Effector memory CD8-positive, alpha-beta T cell (primary cell): Measurements from ENCODE around the gene HDLBP.

Source experiments
- ATAC-seq: fragments of 150-1000 bp; cut with Tn5 transposase; replicated peaks from 2 replicates; pipeline ENCODE4 v1.10.0; 2021; ENCODE audit warnings: mild to moderate bottlenecking, moderate library complexity
- DNase-seq, 3 experiments: peaks; one replicate each; pipeline ENCODE4 v3.0.0; 2021
- H3K27ac Mint-ChIP-seq, 2 donors: one replicate each; pipeline ENCODE4 v1.8.0; 2022; ENCODE audit warnings: mild to moderate bottlenecking in 2 of 2, mixed read lengths in 2 of 2, moderate library complexity in 2 of 2
- H3K27me3 Mint-ChIP-seq, 2 donors: one replicate each; pipeline ENCODE4 v1.8.0; 2022; ENCODE audit warnings: mixed read lengths in 2 of 2
- H3K36me3 Mint-ChIP-seq: one replicate; pipeline ENCODE4 v1.8.0; 2022; ENCODE audit warnings: mild to moderate bottlenecking, moderate library complexity, mixed read lengths; ENCODE audit not compliant: insufficient read depth
- H3K4me1 Mint-ChIP-seq, 2 donors: one replicate each; pipeline ENCODE4 v1.8.0; 2022; ENCODE audit warnings: low read depth in 2 of 2, mixed read lengths in 2 of 2
- H3K4me3 Mint-ChIP-seq, 2 donors: one replicate each; pipeline ENCODE4 v1.8.0; 2022; ENCODE audit warnings: mild to moderate bottlenecking in 2 of 2, mixed read lengths in 2 of 2, moderate library complexity in 2 of 2
- H3K9me3 Mint-ChIP-seq, 2 donors: one replicate each; pipeline ENCODE4 v1.8.0; 2022; ENCODE audit warnings: mixed read lengths in 2 of 2

HDLBP gene

DNA sequence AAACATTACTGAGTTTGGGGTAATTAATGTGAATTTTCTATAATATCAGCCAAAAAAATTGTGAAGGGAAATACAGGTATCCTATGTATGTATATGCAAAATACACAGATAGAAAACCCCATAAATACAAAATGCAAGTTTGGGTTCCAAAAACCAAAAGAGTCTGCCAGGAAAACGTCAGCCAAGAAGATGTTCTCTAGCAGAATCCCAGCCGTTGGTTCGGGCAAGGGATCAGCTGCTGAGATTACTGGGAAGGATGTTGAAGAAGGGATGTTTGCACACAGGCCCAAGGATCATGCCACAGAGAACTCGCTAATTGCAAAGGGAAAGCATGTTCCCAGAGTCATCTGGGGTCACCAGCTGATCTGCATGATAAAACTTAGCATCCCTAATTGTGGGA, 136.5 kb downstream of the HDLBP start:
- H3K4me1 Mint-ChIP-seq = no peaks in the 10 kb centered on the region
- no peaks in the 10 kb centered on the region for H3K27me3 Mint-ChIP-seq
- no peaks in the 10 kb centered on the region for H3K9me3 Mint-ChIP-seq
- no peak overlapping the region for H3K4me3 Mint-ChIP-seq
- no peak for ATAC-seq
- H3K36me3 Mint-ChIP-seq = peaks cover 43% of the 10 kb centered on the region
- no peak for DNase-seq
- H3K27ac Mint-ChIP-seq = no peak overlapping the region

DNA sequence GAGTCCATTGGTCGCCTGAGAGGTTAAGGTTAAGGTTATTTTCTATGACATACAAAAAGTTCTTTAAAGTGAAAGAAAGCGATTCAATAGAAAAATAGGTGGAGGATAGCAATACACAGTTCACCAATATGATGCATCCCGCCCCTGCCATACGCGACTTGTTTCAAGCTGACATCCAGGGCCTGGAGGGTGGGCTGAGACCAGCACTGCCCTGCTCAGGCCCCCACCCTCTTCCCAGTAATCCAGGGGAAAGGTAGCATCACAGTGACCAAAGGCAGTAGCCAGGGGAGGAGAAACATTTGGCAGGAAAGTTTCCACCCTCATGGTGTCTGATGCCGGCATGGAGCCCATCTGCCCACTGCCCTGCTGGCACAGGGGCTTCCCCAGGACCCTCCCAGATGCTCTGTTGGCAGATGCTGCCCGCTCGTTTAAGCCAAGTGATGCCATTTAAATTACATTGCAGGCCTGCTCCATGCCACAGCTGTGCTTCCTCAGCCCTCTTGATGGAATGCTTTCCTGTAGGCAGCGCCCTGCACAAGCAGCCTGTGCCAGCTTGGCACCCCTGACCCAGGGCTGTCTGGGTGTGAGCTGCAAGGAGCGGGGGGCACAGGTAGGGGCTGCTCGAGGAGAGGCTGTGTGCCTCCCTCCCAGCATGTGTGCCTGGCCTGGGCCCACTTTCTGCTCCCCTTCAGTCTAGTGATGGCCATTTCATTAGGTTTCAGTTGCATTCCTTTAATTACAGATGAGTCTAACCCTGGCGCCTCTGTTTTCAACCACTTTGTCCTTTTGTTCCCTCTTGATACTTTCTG, 137.7 kb downstream of the HDLBP start:
- DNase-seq (no peak), ATAC-seq (no peak)
- Mint-ChIP-seq H3K27me3 (no peaks in the 10 kb centered on the region), H3K4me3 (no peak overlapping the region), H3K27ac (no peak overlapping the region), H3K36me3 (peaks cover 53% of the 10 kb centered on the region), H3K9me3 (no peaks in the 10 kb centered on the region), H3K4me1 (no peaks in the 10 kb centered on the region)
